AG09319 (cell line): ENCODE data around the gene ATG2B.

Source experiments
- DNase-seq: peaks from one replicate; pipeline ENCODE4 v3.0.0-alpha.2; 2010; ENCODE audit warnings: low read depth; ENCODE audit errors: extremely low read depth
- CTCF ChIP-seq: IDR thresholded peaks from 2 replicates; pipeline ENCODE4 v1.5.1; 2011; ENCODE audit warnings: low read depth, mild to moderate bottlenecking, inconsistent platforms, low read length, moderate library complexity

Gene ATG2B

GRCh38 chr14:96229315-96229714 lies 133.8 kb downstream of the ATG2B start:
- TF ChIP-seq CTCF = no peak
- DNase-seq = no peak
